Urinary bladder (tissue), 4 donors: ENCODE results near the gene SPNS2. TPM values are rescaled to one million over a fixed set of nuclear protein-coding genes. Genes with fewer than 3 reads are reported as not detected.

Experiments
- DNase-seq: peaks from one replicate; pipeline ENCODE4 v3.0.0-alpha.2; 2015; ENCODE audit errors: extremely low spot score
- H3K27ac ChIP-seq: one replicate; pipeline ENCODE4 v1.5.1; 2013; ENCODE audit warnings: low read depth, mild to moderate bottlenecking, moderate library complexity
- H3K36me3 ChIP-seq: one replicate; pipeline ENCODE4 v1.6.1; 2013; ENCODE audit warnings: mild to moderate bottlenecking, moderate library complexity; ENCODE audit not compliant: insufficient read depth
- H3K4me1 ChIP-seq: one replicate; pipeline ENCODE4 v1.6.1; 2013; ENCODE audit warnings: mild to moderate bottlenecking, moderate library complexity; ENCODE audit not compliant: insufficient read depth
- H3K4me3 ChIP-seq: one replicate; pipeline ENCODE4 v1.5.1; 2013; ENCODE audit warnings: low read depth, low read length
- WGBS: extraction: QIAGEN DNeasy Blood & Tissue Kit; methylation state at CpG from one replicate; pipeline ENCODE4 v1.1.7; 2013; 5-methylcytosine and 5-hydroxymethylcytosine counted together
- polyA plus RNA-seq: library from polyadenylated mRNA; stranded (reverse); fragments of 200-250 nt; gene quantifications from one replicate; pipeline ENCODE4 v1.2.3, GENCODE V29; 2013
- total RNA-seq: library from RNA; depleted of rRNA; stranded (reverse); fragments of >200 nt; gene quantifications from one replicate; pipeline ENCODE4 v1.2.3, GENCODE V29; 2014
- donor health status: healthy with polysubstance abuse.
- donor health status: healthy.

SPNS2 gene
- total and polyA plus RNA-seq, 2 donors = 7.5 to 28.2 TPM

DNA sequence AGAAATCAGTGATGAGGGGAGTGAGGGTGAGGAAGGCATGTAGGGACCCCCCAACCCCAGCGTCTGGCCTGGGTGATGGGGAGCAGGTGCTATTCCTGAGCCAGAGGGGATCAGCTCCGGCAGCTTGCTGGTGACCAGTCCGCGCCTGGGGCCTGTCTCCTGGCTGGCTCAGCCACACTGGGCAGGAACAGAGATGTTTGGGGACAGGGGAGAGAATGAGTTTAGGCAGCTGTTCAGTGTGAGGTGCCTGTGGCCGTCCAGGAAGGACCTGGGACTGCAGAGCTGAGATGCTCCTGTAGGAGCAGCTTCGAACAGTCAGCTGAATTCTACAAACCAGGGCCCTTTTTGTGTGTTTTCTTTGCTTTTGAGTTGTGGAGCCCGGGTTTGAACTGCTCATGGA lies 23.2 kb upstream of the SPNS2 start:
- Histone ChIP-seq H3K4me3 (no peak overlapping the region), H3K36me3 (no peaks in the 10 kb centered on the region), H3K4me1 (no peaks in the 10 kb centered on the region), H3K27ac (no peak overlapping the region)
- no peak for DNase-seq
- 84% methylated on average over 7 of the region's 7 CpGs for WGBS

DNA sequence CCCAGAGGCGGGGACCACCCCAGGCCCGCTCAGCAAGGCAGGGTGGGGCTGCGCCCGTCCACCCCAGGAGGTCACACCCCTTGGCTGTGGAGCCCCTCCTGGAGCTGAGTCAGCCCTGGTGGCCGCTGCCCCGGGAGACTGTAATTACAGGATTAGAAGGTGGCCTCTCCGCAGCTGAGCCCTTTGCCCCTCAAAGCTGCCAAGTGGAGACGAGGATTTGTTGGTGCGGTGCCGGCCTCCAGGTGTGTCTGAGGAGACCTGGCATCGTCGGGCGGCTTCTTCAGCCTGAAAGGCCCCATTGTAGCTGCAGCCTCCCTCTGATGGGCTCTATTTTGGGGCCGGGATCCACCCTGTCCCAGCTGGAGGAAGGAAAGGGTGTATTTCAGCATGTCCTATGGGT lies 22.7 kb upstream of the SPNS2 start:
- Histone ChIP-seq H3K27ac (no peak overlapping the region), H3K36me3 (no peaks in the 10 kb centered on the region), H3K4me1 (no peaks in the 10 kb centered on the region), H3K4me3 (no peak overlapping the region)
- WGBS = 75% methylated on average over 14 of the region's 14 CpGs
- DNase-seq = no peak

GRCh38 chr17:4476511-4477070 lies 22.1 kb upstream of the SPNS2 start:
- no peak overlapping the region for H3K27ac ChIP-seq
- no peak for DNase-seq
- H3K36me3 ChIP-seq = no peaks in the 10 kb centered on the region
- H3K4me3 ChIP-seq = no peak overlapping the region
- H3K4me1 ChIP-seq = no peaks in the 10 kb centered on the region
- 86% methylated on average over 19 of the region's 19 CpGs for WGBS

- H3K27ac ChIP-seq = no peak overlapping the region
- DNase-seq = no peak
- WGBS = 78% methylated on average over 10 of the region's 10 CpGs
- H3K4me1 ChIP-seq = no peaks in the 10 kb centered on the region
- no peak overlapping the region for H3K4me3 ChIP-seq
- no peaks in the 10 kb centered on the region for H3K36me3 ChIP-seq
Measured at GRCh38 chr17:4477255-4477791, 21.4 kb upstream of the SPNS2 start.

DNA sequence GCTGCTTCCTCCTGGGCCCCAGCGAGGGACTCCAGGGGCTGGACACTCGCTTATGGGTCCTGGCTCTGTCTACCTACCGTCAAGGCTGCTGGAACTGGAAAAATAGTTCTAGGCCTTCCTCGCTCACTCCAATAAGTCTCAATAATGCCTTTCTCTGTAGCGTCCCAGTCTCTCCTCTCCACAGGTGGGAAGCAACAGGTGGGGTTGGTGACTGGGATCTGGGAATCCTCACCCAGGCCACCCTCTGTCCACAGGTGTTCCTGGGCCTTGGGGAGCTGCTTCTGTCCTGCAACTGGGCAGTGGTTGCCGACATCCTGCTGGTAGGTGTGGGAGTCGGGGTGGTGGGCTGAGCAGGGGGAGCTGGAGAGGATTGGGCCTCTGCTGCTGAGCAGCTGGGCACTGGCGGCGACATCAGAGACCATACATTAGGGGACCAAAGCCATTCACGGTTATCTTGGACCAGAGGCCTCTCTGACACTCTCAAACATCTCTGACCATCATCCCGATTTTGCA lies 20.3 kb upstream of the SPNS2 start:
- WGBS = 94% methylated on average over 11 of the region's 11 CpGs
- no peak for DNase-seq
- no peaks in the 10 kb centered on the region for H3K36me3 ChIP-seq
- H3K4me3 ChIP-seq = no peak overlapping the region
- no peak overlapping the region for H3K27ac ChIP-seq
- H3K4me1 ChIP-seq = no peaks in the 10 kb centered on the region

- 91% methylated on average over 8 of the region's 8 CpGs for WGBS
- H3K4me1 ChIP-seq = no peaks in the 10 kb centered on the region
- no peak for DNase-seq
- no peak overlapping the region for H3K27ac ChIP-seq
- no peak overlapping the region for H3K4me3 ChIP-seq
- H3K36me3 ChIP-seq = no peaks in the 10 kb centered on the region
Measured at GRCh38 chr17:4479340-4479981, 19.2 kb upstream of the SPNS2 start.

- no peak overlapping the region for H3K4me3 ChIP-seq
- 72% methylated on average over 13 of the region's 13 CpGs for WGBS
Measured at GRCh38 chr17:4479982-4480751, 18.5 kb upstream of the SPNS2 start.

DNA sequence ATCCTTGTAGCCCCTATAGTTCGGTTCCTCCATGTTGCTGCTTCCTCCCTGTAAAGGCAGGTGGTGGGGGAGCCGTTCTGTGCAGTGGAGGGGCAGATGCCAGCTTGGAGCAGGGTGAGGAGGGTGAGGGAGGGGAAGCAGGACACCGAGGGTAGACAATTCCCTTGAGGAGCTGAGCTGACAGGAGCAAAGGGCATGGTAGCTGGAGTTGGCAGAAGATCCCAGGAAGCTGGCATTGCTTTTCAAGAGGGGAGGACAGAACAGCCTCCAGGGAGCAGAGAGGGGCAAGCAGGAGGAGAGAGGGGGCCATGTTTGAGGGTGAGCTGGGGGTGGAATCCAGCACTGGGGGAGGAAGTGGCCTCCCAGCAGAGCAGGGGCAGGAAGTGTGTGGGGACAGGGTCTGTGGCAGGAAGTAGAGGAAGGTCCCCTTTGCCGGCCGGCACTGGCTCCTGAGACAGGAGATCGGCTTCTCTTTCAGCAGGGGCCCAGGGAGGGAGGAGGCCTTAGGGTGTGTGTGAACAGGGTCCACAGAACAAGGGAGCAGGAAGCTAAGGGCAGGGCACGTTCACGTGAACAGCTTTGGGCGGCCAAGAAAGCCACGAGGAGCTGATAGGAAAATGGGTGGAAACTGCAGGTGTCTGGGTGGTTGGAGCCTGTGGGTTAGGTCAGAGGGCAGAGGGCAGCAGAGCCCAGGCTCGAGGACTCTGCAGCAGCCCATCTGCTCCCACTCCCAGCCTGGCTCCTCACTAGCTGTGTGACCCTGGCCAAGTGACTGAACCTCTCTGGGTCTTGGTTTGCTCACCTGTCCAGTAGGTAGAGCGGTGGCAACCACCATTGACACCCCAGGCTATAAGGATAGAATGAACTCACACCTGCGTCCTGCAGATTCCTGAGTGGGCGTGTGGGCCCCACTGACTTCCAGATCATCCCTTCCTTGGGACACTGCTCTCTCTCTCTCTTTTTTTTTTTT lies 17.5 kb upstream of the SPNS2 start:
- 47% methylated on average over 14 of the region's 14 CpGs for WGBS
- no peak overlapping the region for H3K27ac ChIP-seq
- no peak for DNase-seq
- no peak overlapping the region for H3K4me3 ChIP-seq
- no peaks in the 10 kb centered on the region for H3K4me1 ChIP-seq
- no peaks in the 10 kb centered on the region for H3K36me3 ChIP-seq

More at GRCh38 chr17:4479982-4480751, 18.5 kb upstream of the SPNS2 start:
- Histone ChIP-seq H3K36me3 (no peaks in the 10 kb centered on the region), H3K4me1 (no peaks in the 10 kb centered on the region), H3K27ac (no peak overlapping the region)
- DNase-seq = no peak

GRCh38 chr17:4482338-4483011 lies 16.2 kb upstream of the SPNS2 start:
- Histone ChIP-seq H3K36me3 (no peaks in the 10 kb centered on the region), H3K4me1 (no peaks in the 10 kb centered on the region), H3K27ac (no peak overlapping the region), H3K4me3 (no peak overlapping the region)
- no peak for DNase-seq
- WGBS = 83% methylated on average over 16 of the region's 16 CpGs

DNA sequence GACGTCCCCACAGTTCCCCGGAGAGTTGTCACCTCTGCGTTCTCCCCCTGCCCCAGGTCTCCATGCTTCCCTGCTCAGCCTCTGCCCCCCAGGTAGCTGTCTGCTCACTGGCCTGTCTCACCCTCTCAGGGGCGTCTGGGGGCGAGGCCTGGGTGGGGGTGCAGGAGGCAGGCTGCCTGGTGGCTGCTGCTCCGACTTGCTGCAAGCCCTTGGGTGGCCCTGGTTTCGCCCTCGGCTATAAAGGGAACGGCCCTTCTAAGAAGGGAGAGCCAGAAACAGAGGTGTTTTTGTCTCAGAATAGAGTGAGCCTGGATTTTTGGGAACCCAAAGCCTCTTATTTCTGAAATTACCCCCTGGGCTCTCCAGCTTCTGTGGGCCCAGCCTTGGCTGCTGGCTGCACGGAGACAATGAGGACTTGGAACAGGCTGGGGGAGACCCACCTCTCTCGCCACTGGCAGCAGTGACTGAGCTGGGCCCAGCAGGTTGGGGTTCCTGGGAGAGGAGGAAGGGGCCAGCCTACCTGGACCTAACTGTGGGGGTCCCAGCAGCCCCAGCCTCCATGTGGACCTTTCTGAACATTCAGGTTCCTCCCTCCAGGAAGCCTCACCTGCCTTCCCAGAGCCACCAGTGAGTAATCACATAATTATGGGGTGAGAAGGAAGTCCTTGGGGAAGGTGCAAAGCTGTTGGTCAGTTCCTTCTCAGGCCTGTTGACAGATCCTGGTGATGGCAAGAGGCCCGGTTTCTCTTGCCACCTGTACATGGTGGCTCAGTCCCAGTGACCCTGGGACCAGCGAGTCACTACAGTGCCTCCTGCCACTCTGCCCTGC lies 15.5 kb upstream of the SPNS2 start:
- no peaks in the 10 kb centered on the region for H3K4me1 ChIP-seq
- H3K27ac ChIP-seq = no peak overlapping the region
- H3K4me3 ChIP-seq = no peak overlapping the region
- DNase-seq = no peak
- no peaks in the 10 kb centered on the region for H3K36me3 ChIP-seq
- WGBS = 75% methylated on average over 13 of the region's 13 CpGs

GRCh38 chr17:4485676-4486646 lies 12.7 kb upstream of the SPNS2 start:
- H3K27ac ChIP-seq = no peak overlapping the region
- WGBS = 86% methylated on average over 31 of the region's 31 CpGs
- DNase-seq = no peak
- H3K4me3 ChIP-seq = no peak overlapping the region
- H3K4me1 ChIP-seq = no peaks in the 10 kb centered on the region
- H3K36me3 ChIP-seq = no peaks in the 10 kb centered on the region
